Stomach (tissue), 4 donors: Measurements from ENCODE around the gene RALA.

Experiments
- CTCF ChIP-seq, 7 experiments: fragments of 450-650 bp in 4 of 7; fragments of 200-600 bp in 3 of 7; sonication (generic) in 3 of 7; IDR thresholded peaks; one replicate each; pipeline ENCODE4 v1.5.1; 2016 to 2019; ENCODE audit warnings: antibody characterized with exemption in 7 of 7, control low read depth in 2 of 7, mild to moderate bottlenecking in 1 of 7
- EP300 ChIP-seq: sonication (generic); formaldehyde crosslinking; IDR thresholded peaks from one replicate; pipeline ENCODE4 v1.6.1; 2017; ENCODE audit warnings: antibody characterized with exemption
- POLR2A ChIP-seq, 4 donors: fragments of 450-650 bp; IDR thresholded peaks; one replicate each; pipeline ENCODE4 v1.6.1; 2016; ENCODE audit warnings: antibody characterized with exemption in 4 of 4, control low read depth in 2 of 4, mild to moderate bottlenecking in 1 of 4, moderate library complexity in 1 of 4
- POLR2AphosphoS5 ChIP-seq, 3 donors: sonication (generic); formaldehyde crosslinking; IDR thresholded peaks; one replicate each; pipeline ENCODE4 v1.6.1; 2016; ENCODE audit warnings: antibody characterized with exemption in 3 of 3

GRCh38 chr7:39709029-39709428 lies 85.7 kb downstream of the RALA start:
- TF ChIP-seq POLR2AphosphoS5 (IDR thresholded peaks at IDR 0.05) = no peak
- no peak for TF ChIP-seq CTCF (IDR thresholded peaks at IDR 0.05)
- TF ChIP-seq POLR2A (IDR thresholded peaks at IDR 0.05) = no peak
- TF ChIP-seq EP300 = no peak
